Esophagus (tissue), 2 donors: ENCODE measurements around the gene OSTN. TPM values are rescaled to one million over a fixed set of nuclear protein-coding genes. Genes with fewer than 3 reads are reported as not detected.

Experiments used
- H3K27ac ChIP-seq, 2 donors: one replicate each; pipeline ENCODE4 v1.5.1; 2013; ENCODE audit warnings: low read depth in 2 of 2, mild to moderate bottlenecking in 2 of 2, inconsistent platforms in 1 of 2, low read length in 1 of 2, moderate library complexity in 1 of 2
- H3K27me3 ChIP-seq, 2 donors: one replicate each; pipeline ENCODE4 v1.6.1; 2013; ENCODE audit warnings: low read length in 2 of 2, control low read depth in 1 of 2, mild to moderate bottlenecking in 1 of 2; ENCODE audit not compliant: insufficient read depth in 2 of 2, control insufficient read depth in 1 of 2
- H3K36me3 ChIP-seq, 2 donors: one replicate each; pipeline ENCODE4 v1.6.1; 2013; ENCODE audit warnings: low read length in 1 of 2; ENCODE audit not compliant: control insufficient read depth in 2 of 2, insufficient read depth in 2 of 2
- H3K4me1 ChIP-seq, 2 donors: one replicate each; pipeline ENCODE4 v1.6.1; 2013; ENCODE audit warnings: low read length in 1 of 2; ENCODE audit not compliant: control insufficient read depth in 2 of 2, insufficient read depth in 2 of 2
- H3K4me3 ChIP-seq, 2 donors: one replicate each; pipeline ENCODE4 v1.5.1; 2013; ENCODE audit warnings: low read length in 2 of 2, mild to moderate bottlenecking in 2 of 2, low read depth in 1 of 2, moderate library complexity in 1 of 2
- H3K9me3 ChIP-seq, 2 donors: one replicate each; pipeline ENCODE4 v1.6.1; 2013; ENCODE audit warnings: mild to moderate bottlenecking in 2 of 2, low read depth in 1 of 2, low read length in 1 of 2, moderate library complexity in 1 of 2; ENCODE audit not compliant: control insufficient read depth in 2 of 2, insufficient read depth in 1 of 2
- WGBS, 2 donors: extraction: QIAGEN DNeasy Blood & Tissue Kit; methylation state at CpG; one replicate each; pipeline ENCODE4 v1.1.7; 2013; 5-methylcytosine and 5-hydroxymethylcytosine counted together
- polyA plus RNA-seq, 2 donors: library from polyadenylated mRNA; stranded (reverse); fragments of 200-250 nt; gene quantifications; one replicate each; pipeline ENCODE4 v1.2.3, GENCODE V29; 2013
- donor health status: healthy with polysubstance abuse.
- donor health status: Bipolar disorder and iron deficiency.

Gene OSTN
- polyA plus RNA-seq, 2 donors, result not detected

DNA sequence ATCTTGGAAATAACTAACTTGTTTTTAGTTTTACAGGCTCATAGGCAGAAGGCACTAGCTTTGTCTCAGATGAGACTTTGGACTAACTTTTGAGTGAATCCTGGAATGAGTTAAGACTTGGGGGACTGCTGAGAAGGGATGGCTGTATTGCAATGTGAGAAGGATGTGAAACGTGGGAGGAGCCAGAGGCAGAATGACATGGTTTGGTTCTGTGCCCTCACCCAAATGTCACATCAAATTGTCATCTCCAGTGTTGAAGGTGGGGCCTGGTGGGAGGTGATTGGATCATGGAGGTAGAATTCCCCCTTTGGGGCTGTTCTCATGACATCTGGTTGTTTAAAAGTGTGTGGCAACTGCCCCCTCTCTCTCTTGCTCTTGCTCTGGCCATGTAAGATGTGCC is 101.4 kb downstream of the OSTN start:
- H3K4me1 ChIP-seq, result no peaks in the 10 kb centered on the region
- 74 to 83% methylated on average over 1 of the region's 1 CpG for WGBS, 2 donors
- no peak overlapping the region for H3K27ac ChIP-seq
- no peaks in the 10 kb centered on the region for H3K36me3 ChIP-seq
- H3K4me3 ChIP-seq, result no peak overlapping the region
- no peaks in the 10 kb centered on the region for H3K9me3 ChIP-seq
- no peaks in the 10 kb centered on the region for H3K27me3 ChIP-seq

DNA sequence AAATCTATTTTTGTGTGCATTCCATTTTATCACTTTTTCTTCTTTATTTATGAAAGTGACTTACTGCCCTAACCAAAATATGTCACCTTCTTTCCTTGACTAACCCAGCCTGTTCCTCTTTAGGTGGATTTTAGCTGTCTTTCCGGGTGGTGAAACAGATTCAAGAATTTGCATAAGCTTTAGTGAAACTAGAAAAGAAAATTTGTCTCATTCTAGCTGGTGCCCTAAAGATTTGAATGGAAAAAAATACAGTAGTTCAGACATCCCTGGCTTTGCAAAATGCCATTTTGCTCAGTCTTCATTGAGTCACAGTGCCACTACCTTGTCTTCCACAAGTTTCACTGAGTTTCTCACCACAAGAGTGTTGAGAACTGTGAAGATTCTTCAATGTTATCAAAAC is 102.0 kb downstream of the OSTN start:
- no peaks in the 10 kb centered on the region for H3K9me3 ChIP-seq
- H3K27me3 ChIP-seq, result no peaks in the 10 kb centered on the region
- H3K4me3 ChIP-seq, result no peak overlapping the region
- no peak overlapping the region for H3K27ac ChIP-seq
- no peaks in the 10 kb centered on the region for H3K36me3 ChIP-seq
- H3K4me1 ChIP-seq, result no peaks in the 10 kb centered on the region
- 87 to 91% methylated on average over 1 of the region's 1 CpG for whole genome bisulfite sequencing, 2 donors

DNA sequence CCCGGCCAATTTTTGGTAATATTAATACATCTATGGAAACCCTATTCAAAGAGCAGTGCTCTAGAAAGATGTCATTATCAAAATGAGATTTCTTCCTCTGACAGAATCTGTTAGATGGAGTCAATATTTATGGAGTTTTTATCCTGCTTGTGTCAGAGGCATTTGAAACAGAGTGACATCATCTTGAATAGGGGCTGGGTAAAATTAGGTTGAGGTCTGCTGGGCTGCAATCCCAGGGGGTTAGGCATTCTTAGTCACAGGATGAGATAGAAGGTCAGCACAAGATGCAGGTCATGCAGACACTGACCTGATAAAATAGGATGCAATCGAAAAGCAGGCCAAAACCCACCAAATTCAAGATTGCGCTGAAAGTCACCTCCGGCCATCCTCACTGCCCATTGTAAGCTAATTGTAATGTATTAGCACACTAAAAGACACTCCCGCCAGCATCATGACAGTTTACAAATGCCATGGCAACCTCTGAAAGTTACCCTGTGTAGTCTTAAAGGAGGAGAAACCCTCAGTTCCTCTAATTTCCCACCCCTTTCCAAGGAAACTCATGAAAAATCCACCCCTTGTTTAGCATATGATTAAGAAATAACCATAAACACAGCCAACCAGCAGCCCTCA is 102.9 kb downstream of the OSTN start:
- 95 to 96% methylated on average over 5 of the region's 5 CpGs for WGBS, 2 donors
- Histone ChIP-seq H3K9me3 (no peaks in the 10 kb centered on the region), H3K27me3 (no peaks in the 10 kb centered on the region), H3K27ac (no peak overlapping the region), H3K4me1 (no peaks in the 10 kb centered on the region), H3K36me3 (no peaks in the 10 kb centered on the region), H3K4me3 (no peak overlapping the region)

DNA sequence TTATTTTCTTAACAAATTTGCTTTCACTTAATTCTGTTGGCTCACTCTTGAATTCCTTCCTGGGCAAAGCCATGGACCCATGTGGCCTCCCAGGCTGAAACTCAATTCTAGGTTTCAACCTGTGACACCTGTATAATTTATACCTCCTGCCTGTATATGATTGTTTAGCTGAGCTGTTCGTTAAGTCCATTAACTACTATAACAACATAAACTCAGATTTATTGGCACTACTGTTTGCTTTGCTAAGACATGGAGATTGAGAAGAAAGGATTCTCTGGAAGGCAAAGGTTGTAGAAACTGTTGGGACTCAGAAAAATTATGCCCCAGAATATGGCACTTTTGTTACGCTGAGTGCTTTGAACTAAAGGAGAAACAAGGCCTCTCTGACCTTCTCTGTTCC is 103.4 kb downstream of the OSTN start:
- no peak overlapping the region for H3K4me3 ChIP-seq
- WGBS, 2 donors, result 83 to 84% methylated on average over 2 of the region's 2 CpGs
- no peaks in the 10 kb centered on the region for H3K36me3 ChIP-seq
- no peaks in the 10 kb centered on the region for H3K9me3 ChIP-seq
- H3K4me1 ChIP-seq, result no peaks in the 10 kb centered on the region
- H3K27ac ChIP-seq, result no peak overlapping the region
- H3K27me3 ChIP-seq, result no peaks in the 10 kb centered on the region

DNA sequence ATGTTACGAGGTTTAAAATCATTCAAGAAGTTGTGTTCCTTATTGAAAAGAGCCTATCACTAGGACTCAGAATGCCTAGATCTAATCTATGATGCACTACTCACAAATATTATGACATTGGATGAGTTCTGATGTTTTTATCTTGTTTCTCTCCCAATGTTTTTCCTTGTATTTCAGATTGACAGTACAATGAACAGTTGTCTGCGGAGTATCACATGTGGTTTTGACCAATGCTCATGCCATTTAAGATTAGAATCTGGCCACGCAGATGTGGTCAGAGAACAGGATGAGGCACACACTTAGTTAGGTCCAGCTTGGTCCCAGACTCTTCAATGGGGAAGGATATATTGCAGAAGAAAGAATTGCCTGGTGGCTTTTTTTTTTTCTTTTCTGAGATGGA is 104.6 kb downstream of the OSTN start:
- Histone ChIP-seq H3K4me1 (no peaks in the 10 kb centered on the region), H3K27ac (no peak overlapping the region), H3K27me3 (no peaks in the 10 kb centered on the region), H3K9me3 (no peaks in the 10 kb centered on the region), H3K36me3 (no peaks in the 10 kb centered on the region), H3K4me3 (no peak overlapping the region)
- 88 to 89% methylated on average over 3 of the region's 3 CpGs for WGBS, 2 donors

DNA sequence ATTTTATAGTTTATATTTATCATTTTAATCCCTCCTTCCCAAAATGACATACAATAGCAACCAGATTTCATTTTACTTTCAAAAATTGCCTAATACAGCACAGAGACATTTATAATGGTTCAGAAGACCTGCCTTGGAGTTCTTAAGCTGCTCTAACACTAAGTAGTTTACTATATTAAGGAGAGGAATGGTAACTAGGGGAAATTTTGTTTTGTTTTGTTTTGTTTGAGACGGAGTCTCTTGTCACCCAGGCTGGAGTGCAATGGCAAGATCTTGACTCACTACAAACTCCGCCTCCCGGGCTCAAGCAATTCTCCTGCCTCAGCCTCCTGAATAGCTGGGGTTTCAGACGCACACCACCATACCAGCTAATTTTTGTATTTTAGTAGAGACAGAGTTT is 107.4 kb downstream of the OSTN start:
- Histone ChIP-seq H3K9me3 (no peaks in the 10 kb centered on the region), H3K4me3 (no peak overlapping the region)
- 83 to 84% methylated on average over 4 of the region's 4 CpGs for WGBS, 2 donors

DNA sequence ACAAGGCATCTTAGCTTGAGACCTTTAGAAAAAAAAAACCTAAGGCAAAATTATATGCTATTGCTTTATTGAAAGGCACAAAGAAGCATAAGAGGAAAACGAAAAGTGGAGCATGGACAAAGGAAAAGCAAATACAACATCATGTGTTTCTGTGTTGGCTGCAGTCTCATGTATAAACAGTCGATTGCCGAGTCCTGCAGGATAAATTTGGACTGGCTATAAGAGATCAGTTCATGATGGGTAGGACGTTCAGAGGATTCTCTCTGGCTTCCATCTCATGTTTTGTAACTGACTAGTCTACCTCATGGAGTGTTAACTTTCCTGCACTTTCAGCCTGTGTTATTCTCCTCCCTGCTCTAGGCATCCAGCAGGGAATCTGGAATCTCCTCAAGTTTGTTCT is 108.3 kb downstream of the OSTN start:
- no peaks in the 10 kb centered on the region for H3K9me3 ChIP-seq
- no peak overlapping the region for H3K4me3 ChIP-seq
- no peaks in the 10 kb centered on the region for H3K4me1 ChIP-seq
- H3K27me3 ChIP-seq, result no peaks in the 10 kb centered on the region
- WGBS, 2 donors, result 53 to 65% methylated on average over 4 of the region's 4 CpGs
- no peaks in the 10 kb centered on the region for H3K36me3 ChIP-seq
- no peak overlapping the region for H3K27ac ChIP-seq

More for the DNA sequence above, 107.4 kb downstream of the OSTN start:
- Histone ChIP-seq H3K36me3 (no peaks in the 10 kb centered on the region), H3K4me1 (no peaks in the 10 kb centered on the region), H3K27me3 (no peaks in the 10 kb centered on the region), H3K27ac (no peak overlapping the region)

DNA sequence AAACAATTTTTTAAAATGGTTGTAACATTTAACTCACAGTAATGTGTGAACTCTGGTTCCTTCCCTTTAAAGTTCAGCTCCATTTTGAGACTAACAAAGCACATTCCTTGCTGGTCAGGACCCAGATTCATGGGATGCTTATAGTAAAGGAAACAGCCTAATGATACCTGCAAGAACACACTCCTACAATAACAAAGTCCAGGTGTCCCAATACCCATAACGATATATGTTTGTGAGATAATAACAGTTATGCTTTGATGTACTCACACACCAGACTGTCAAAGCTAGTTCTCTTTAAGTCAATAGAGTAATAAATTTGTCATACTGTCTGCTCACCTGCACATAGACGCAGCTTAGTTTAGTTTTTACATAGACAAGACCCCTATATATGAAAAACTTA is 114.3 kb downstream of the OSTN start:
- WGBS, 2 donors, result 81 to 88% methylated on average over 2 of the region's 2 CpGs
- H3K27ac ChIP-seq, result no peak overlapping the region

DNA sequence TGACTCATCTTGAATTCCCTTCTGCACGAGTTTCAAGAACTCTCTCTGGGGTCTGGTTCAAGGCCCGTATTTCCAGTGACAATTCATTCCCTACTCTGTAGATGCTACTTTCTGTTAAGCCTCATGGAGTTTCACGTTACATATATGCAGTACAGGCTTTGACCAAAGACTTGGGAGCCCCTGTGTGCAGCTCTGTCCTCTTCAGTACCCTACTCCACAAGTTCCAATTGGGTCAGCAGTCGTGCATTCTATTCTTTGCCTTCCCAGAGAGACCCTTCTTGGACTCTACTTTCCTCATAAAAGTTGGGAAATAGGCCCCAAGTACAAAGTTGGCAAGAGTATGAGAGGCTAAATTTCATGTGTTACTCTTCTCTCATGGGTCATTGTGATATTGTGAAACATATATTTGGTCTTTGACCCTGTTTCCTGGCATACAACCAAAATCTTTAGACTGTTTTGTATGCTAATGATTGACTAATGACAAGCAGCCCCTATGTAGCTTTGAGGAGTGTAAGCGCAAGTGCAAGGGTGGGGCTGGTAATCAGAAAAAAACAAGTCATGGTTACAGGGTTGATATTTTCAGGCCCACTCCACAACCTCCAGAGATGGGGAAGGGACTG is 115.2 kb downstream of the OSTN start:
- Histone ChIP-seq H3K27me3 (no peaks in the 10 kb centered on the region), H3K4me3 (no peak overlapping the region), H3K27ac (no peak overlapping the region), H3K9me3 (no peaks in the 10 kb centered on the region), H3K36me3 (no peaks in the 10 kb centered on the region), H3K4me1 (no peaks in the 10 kb centered on the region)
- 86 to 91% methylated on average over 5 of the region's 5 CpGs for WGBS, 2 donors

More for the DNA sequence above, 114.3 kb downstream of the OSTN start:
- no peaks in the 10 kb centered on the region for H3K9me3 ChIP-seq
- H3K36me3 ChIP-seq, result no peaks in the 10 kb centered on the region
- H3K27me3 ChIP-seq, result no peaks in the 10 kb centered on the region
- H3K4me1 ChIP-seq, result no peaks in the 10 kb centered on the region
- no peak overlapping the region for H3K4me3 ChIP-seq
